GM21737 (cell line): ENCODE measurements around the gene SCYL3.
"Not testable (repeated sequence)": the region's sequence is repeated elsewhere in the genome, so short reads cannot be mapped to it uniquely, and the experiment has no call there.

ENCODE experiments used
- ATAC-seq: cut with Tn5 transposase; IDR thresholded peaks from one replicate; pipeline ENCODE4 v1.9.1; 2021; ENCODE audit warnings: mild to moderate bottlenecking, moderate library complexity; ENCODE audit not compliant: unreplicated experiment

The SCYL3 gene

DNA sequence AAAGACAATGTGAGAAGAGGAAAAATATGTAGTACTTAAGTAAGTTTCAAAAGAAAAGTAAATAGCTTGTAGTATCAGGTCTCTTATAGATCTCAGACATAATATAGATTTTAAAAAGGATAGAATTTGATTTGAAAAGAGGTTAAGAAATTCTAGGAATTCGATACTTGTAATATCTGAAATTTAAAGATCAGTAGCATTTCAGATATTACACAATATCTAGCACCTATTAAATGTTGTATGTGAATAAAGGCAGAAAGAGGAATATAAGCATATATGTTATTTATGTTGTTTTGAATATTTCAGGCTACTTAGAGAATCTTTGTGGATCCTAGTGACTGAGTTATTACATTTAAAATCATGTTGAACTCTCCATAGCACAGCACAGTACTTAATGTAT is 64.0 kb downstream of the SCYL3 start:
- no peak for ATAC-seq

DNA sequence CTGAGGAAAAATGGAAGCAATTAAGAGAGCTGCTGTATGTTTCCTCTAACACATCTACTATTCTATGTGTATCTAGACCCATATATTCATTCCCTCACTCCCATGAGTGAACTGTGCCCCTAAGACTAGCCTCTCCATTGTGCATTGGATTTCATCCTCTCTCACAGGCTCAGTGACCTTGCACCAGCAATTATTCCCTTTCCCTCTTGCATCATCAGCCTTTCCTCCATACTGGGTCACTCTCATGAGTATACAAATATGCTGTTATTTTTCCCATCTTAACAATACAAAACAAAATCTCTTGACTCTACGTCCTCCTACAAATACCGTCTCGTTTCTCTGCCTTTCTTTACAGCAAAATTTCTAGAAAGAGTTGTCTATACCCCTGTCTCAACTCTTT is 69.5 kb downstream of the SCYL3 start:
- no peak for ATAC-seq

DNA sequence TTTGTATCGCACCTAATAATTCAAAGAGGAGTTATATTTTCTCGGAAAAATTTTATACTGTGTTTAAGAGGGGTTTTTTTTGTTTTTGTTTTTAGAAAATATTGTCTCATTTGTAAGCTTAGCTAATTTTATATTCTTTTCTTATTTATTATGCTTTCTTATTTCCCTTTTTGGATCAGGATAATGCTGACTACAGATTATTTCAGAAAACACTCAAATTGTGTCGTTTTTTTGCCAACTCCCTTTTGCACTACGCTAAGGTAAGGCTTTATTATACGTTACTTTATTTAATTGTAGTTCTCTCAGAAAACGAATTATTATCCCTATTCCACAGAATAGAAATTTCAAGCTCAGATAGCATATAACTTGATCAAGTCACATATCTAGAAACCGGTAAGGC is 72.2 kb downstream of the SCYL3 start:
- no peak for ATAC-seq

DNA sequence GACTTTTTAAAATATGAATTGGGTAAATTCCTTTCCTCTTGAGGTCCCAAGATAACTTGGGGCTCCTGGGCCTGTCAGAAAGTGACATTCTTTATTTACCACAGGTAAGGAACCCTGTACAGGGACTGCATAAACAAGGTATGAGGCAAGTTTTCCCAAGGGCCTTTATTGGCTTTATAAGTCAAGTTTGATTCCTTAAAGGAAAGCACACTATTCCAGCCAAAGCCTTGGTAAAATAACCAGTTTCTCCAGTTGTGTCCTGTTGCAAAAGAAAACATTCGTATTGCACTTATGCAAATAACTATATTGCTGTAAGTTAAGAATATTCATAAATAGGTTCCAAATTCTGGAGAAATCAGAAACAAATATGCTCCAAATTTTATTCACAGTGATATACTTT is 77.1 kb downstream of the SCYL3 start:
- ATAC-seq, result no peak

DNA sequence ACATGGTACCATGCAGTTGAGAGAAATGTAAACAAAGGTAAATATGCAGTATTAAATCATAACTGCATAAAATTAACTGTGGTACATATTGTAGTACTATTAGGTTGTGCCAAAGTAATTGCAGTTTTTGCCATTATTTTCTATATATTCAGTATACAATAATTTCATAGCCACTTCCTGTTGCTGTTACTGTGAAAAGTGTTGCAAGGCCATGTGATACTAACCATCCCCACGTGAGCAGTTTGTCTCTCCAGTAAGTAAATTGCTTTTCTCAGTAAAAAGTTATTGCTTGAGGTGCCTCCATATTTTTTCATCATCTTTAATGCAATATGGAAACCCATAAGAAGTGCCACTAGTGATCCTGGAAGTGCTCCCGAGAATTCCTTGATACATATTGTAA is 79.4 kb downstream of the SCYL3 start:
- no peak for ATAC-seq

DNA sequence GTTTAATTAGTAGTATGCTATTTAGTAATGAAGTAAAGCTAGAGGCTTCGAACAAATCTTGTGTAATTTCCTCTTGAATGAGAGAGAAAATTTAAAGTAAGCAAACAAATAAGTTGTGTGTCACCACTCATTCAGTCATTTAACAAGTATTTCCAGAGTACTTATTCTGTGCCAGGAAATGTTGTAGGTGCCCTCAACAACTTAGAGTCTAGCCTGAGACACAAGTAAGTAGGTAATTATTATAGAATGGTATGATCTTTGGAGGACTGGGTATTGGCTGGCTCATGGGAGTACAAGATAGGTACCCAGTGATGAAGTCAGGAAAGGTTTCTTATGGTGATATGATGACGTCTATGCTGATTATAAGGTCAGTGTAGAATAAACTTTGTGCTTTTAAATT is 81.6 kb downstream of the SCYL3 start:
- ATAC-seq, result no peak

DNA sequence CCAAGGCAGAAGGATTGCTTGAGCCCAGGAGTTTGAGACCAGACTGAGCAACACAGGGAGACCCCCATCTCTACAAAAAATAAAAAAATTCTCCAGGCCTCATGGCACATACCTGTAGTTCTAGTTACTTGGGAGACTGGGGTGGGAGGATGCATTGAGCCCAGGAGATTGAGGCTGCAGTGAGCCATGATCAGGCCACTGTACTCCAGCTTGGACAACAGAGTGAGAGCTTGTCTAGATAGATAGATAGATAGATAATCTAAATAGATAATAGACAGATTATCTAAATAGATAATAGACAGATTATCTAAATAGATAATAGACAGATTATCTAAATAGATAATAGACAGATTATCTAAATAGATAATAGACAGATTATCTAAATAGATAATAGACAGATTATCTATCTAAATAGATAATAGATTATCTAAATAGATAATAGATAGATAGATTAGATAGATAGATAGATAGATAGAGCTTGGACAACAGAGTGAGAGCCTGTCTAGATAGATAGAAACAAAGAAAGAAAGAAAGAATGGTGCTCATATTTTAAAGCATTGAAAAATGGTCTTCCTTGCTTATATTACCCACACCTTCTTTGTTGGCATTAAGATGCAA is 82.2 kb downstream of the SCYL3 start:
- not testable (repeated sequence) for ATAC-seq

DNA sequence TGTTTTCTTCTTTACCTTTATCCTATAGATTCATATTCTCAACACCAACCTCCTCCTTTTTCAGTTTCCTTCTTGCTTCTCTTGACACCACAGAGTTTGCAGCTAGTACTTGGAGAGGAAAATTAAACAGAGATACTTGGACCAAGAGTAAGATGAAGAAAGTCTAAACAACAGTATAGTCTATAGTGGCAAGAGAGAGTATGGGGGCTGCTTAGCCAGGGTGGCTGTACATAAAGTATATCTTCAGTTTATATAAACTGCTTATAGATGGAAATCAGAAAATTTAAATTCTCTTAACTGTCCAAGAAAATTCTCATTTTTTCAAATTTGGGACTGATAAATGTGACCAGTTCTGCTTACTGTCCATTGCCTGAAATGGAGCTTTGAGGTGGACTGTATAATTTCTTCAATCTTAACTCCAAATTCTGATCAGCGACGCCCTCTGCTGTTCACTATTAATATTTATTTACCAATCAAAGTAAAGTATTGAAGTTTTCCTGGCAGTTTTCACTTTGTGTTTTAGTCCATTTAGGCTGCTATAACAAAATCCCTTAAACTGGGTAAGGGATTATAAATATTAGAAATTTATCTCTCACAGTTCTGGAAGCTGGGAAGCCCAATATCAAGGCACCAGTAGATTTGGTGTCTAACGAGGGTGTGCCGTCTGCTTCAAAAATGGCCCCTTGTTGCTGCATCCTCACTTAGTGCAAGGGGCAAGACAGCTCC is 84.2 kb downstream of the SCYL3 start:
- ATAC-seq, result no peak

DNA sequence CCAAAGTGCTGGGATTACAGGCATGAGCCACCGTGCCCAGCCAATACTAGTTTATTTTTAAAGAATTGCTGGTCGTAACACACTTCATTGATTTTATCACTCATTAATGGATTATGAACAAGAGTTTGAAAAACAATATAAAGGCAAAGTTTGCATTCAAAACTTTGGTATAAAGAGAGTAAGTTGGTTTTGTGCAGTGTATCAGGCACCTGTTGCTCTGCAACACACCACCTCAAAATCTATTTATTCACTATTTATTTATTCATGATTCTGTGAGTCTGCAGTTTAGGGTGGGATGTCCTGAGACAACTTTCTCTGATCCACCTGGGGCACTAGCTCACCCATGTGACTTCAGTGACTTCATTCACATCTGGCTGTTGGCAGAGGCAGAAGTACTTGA is 88.8 kb downstream of the SCYL3 start:
- no peak for ATAC-seq

DNA sequence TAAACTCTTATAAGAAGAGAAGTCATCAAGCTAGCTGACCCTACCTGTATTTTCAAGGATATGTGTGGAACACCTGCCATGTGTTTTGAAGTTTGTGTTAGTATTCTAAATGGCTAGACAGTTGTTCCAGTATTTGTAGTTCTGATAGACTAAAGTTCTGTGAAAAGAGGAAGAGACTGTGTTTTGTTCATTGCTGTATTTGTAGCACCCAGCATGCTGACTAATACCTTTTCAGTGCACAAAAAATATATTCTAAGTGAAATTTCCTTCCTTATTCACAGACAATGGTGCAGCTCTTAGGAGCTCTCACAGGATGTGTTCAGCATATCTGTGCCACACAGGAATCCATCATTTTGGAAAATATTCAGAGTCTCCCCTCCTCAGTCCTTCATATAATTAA is 90.8 kb downstream of the SCYL3 start:
- no peak for ATAC-seq
